Panc1 (cell line): ENCODE measurements around the gene PPP1R9A. TPM values are rescaled to one million over a fixed set of nuclear protein-coding genes. Genes with fewer than 3 reads are reported as not detected.

Experiments
- ATAC-seq: fragments of 200-7000 bp; cut with Tn5 transposase; 2 replicates; pipeline ENCODE4 v1.9.1; 2020; ENCODE audit warnings: mild to moderate bottlenecking, moderate library complexity
- BruUV-seq: library from RNA; stranded (reverse); fragments of 400-500 nt; replicated peaks from 2 replicates; lab custom pipeline; 2021; lab: Mats Ljungman, UMichigan
- CTCF ChIA-PET: fragments of 300-600 bp; sonication (Branson Sonifier 250); formaldehyde crosslinking; loops from one replicate; lab custom pipeline; 2022; ENCODE audit warnings: antibody characterized with exemption; lab: Charles Lee
- POLR2A ChIA-PET: fragments of 300-600 bp; sonication (Branson Sonifier 250); formaldehyde crosslinking; loops from one replicate; lab custom pipeline; 2022; ENCODE audit warnings: antibody characterized with exemption; lab: Charles Lee
- DNase-seq: peaks from one replicate; pipeline ENCODE4 v3.0.0-alpha.2; 2010; ENCODE audit warnings: low read depth, low spot score
- H3K27ac ChIP-seq: 2 replicates; pipeline ENCODE4 v1.5.1; 2011; ENCODE audit warnings: mild to moderate bottlenecking, low read length, inconsistent platforms
- H3K27me3 ChIP-seq: fragments of 200-500 bp; sonication (Bioruptor generic); 2 replicates; pipeline ENCODE4 v1.6.0; 2014; ENCODE audit warnings: low read length, inconsistent platforms; ENCODE audit not compliant: control insufficient read depth, insufficient read depth
- H3K36me3 ChIP-seq: fragments of 200-500 bp; sonication (Bioruptor generic); 2 replicates; pipeline ENCODE4 v1.5.1; 2014; ENCODE audit warnings: inconsistent platforms, mild to moderate bottlenecking, low read length, moderate library complexity; ENCODE audit not compliant: control insufficient read depth, insufficient read depth
- H3K4me1 ChIP-seq: 2 replicates; pipeline ENCODE4 v1.5.1; 2011; ENCODE audit warnings: inconsistent platforms, mild to moderate bottlenecking, low read length, moderate library complexity; ENCODE audit not compliant: control insufficient read depth, insufficient read depth
- H3K4me3 ChIP-seq, 2 experiments: 2 replicates each; pipeline ENCODE4 v1.5.1; 2011 to 2012; ENCODE audit warnings: low read depth in 2 of 2, low read length in 2 of 2, mild to moderate bottlenecking in 2 of 2, inconsistent platforms in 1 of 2, moderate library complexity in 1 of 2
- H3K9me3 ChIP-seq: fragments of 200-500 bp; sonication (Bioruptor generic); 2 replicates; pipeline ENCODE4 v1.5.1; 2014; ENCODE audit warnings: low read depth, mild to moderate bottlenecking, inconsistent platforms, low read length, moderate library complexity; ENCODE audit not compliant: control insufficient read depth, insufficient read depth
- CTCF ChIP-seq: fragments of 450-650 bp; IDR thresholded peaks from 2 replicates; pipeline ENCODE4 v1.5.1; 2017; ENCODE audit warnings: mild to moderate bottlenecking
- POLR2AphosphoS5 ChIP-seq: IDR thresholded peaks from 2 replicates; pipeline ENCODE4 v1.6.1; 2012; ENCODE audit warnings: mild to moderate bottlenecking, low read depth, low read length, moderate library complexity
- REST ChIP-seq, 2 experiments: IDR thresholded peaks; 2 replicates each; pipeline ENCODE4 v1.6.1; 2011 to 2012; ENCODE audit warnings: low read depth in 2 of 2, control low read depth in 1 of 2, low read length in 1 of 2, mild to moderate bottlenecking in 1 of 2, moderate library complexity in 1 of 2; ENCODE audit not compliant: insufficient read depth in 1 of 2
- SIN3A ChIP-seq: IDR thresholded peaks from 2 replicates; pipeline ENCODE4 v1.6.1; 2012; ENCODE audit warnings: low read depth, mild to moderate bottlenecking, low read length, moderate library complexity, borderline replicate concordance; ENCODE audit not compliant: insufficient read depth
- TCF7L2 ChIP-seq: IDR thresholded peaks from 2 replicates; pipeline ENCODE4 v1.6.1; 2011; ENCODE audit warnings: mild to moderate bottlenecking, low read depth, low read length, inconsistent platforms
- in situ Hi-C: cut with HindIII; loops from 2 replicates; pipeline ENCODE4 v1.10.0; 2016; ENCODE audit warnings: low sequenced_read_pairs, low pct_unique_long_range_greater_than_20kb
- intact Hi-C: fragments of 100-400 bp; cut with micrococcal nuclease; formaldehyde crosslinking; loops from one replicate; pipeline ENCODE4 v1.10.0; 2022; ENCODE audit not compliant: unreplicated experiment
- total RNA-seq: library from RNA; stranded (reverse); gene quantifications from one replicate; pipeline ENCODE4 v1.2.1, GENCODE V29; 2021; ENCODE audit not compliant: unreplicated experiment

Gene PPP1R9A
- total RNA-seq, 1 experiment from 2014 or later = 5.0 TPM

GRCh38 chr7:94921911-94922310 is 14.5 kb downstream of the PPP1R9A start:
- TF ChIP-seq REST (IDR thresholded peaks at IDR 0.05; ENCODE audit: insufficient read depth in 1 of 2, low read depth in 2 of 2, low read length in 1 of 2) (no peak), SIN3A (no peak), TCF7L2 (no peak), CTCF (no peak)
- Histone ChIP-seq H3K9me3 (no peaks in the 10 kb centered on the region), H3K4me1 (no peaks in the 10 kb centered on the region), H3K4me3 (no peak overlapping the region), H3K27me3 (no peaks in the 10 kb centered on the region), H3K27ac (no peak overlapping the region), H3K36me3 (no peaks in the 10 kb centered on the region)
- ATAC-seq (no peak), DNase-seq (no peak)
- in situ Hi-C loops = no loop called here
- POLR2A ChIA-PET = no interaction called here
- intact Hi-C loops = no loop called here
- CTCF ChIA-PET = no interaction called here
- BruUV-seq = no TSS peak

- no peaks in the 10 kb centered on the region for H3K27me3 ChIP-seq
- no peak overlapping the region for H3K4me3 ChIP-seq
- intact Hi-C loops (no loop called here), in situ Hi-C loops (no loop called here)
- ChIA-PET CTCF (no interaction called here), POLR2A (no interaction called here)
- no peak overlapping the region for H3K27ac ChIP-seq
- H3K36me3 ChIP-seq = no peaks in the 10 kb centered on the region
- no peak for ATAC-seq
- no peak for TF ChIP-seq CTCF
- TF ChIP-seq TCF7L2 = no peak
- TF ChIP-seq SIN3A = no peak
- TF ChIP-seq REST (IDR thresholded peaks at IDR 0.05; ENCODE audit: insufficient read depth in 1 of 2, low read depth in 2 of 2, low read length in 1 of 2) = no peak
- no peak for TF ChIP-seq POLR2AphosphoS5
- no peaks in the 10 kb centered on the region for H3K4me1 ChIP-seq
- no peak for DNase-seq
- H3K9me3 ChIP-seq = no peaks in the 10 kb centered on the region
- BruUV-seq = no TSS peak
Measured at GRCh38 chr7:94922457-94922856, 15.1 kb downstream of the PPP1R9A start.
